Measurements from ENCODE around the gene REEP2.
"Not testable (repeated sequence)": the region's sequence is repeated elsewhere in the genome, so short reads cannot be mapped to it uniquely, and the experiment has no call there.

Gene REEP2

DNA sequence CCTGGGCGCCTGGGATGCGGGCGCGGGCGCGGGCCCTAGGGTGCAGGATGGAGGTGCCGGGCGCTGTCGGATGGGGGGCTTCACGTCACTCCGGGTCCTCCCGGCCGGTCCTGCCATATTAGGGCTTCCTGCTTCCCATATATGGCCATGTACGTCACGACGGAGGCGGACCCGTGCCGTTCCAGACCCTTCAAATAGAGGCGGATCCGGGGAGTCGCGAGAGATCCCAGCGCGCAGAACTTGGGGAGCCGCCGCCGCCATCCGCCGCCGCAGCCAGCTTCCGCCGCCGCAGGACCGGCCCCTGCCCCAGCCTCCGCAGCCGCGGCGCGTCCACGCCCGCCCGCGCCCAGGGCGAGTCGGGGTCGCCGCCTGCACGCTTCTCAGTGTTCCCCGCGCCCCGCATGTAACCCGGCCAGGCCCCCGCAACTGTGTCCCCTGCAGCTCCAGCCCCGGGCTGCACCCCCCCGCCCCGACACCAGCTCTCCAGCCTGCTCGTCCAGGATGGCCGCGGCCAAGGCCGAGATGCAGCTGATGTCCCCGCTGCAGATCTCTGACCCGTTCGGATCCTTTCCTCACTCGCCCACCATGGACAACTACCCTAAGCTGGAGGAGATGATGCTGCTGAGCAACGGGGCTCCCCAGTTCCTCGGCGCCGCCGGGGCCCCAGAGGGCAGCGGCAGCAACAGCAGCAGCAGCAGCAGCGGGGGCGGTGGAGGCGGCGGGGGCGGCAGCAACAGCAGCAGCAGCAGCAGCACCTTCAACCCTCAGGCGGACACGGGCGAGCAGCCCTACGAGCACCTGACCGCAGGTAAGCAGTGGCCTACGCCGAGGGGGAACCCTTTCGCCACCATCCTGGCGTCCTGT, 26.6 kb downstream of the REEP2 start, which contains the start of gene EGR1:
EGR1 (plus strand) TSS at position 219 of the 864 bp plus-strand sequence; CDS start at position 502, 283 bp downstream.
- no peak for TF ChIP-seq JUND (IDR thresholded peaks at IDR 0.05; ENCODE audit: low read depth)
- in situ Hi-C loops (cut with HindIII; ENCODE audit: low pct_unique_long_range_greater_than_20kb, low sequenced_read_pairs) = no loop called here
- peak; percentile 91 to 96 for DNase-seq (ENCODE audit: low read depth in 1 of 2, low spot score in 1 of 2)

DNA sequence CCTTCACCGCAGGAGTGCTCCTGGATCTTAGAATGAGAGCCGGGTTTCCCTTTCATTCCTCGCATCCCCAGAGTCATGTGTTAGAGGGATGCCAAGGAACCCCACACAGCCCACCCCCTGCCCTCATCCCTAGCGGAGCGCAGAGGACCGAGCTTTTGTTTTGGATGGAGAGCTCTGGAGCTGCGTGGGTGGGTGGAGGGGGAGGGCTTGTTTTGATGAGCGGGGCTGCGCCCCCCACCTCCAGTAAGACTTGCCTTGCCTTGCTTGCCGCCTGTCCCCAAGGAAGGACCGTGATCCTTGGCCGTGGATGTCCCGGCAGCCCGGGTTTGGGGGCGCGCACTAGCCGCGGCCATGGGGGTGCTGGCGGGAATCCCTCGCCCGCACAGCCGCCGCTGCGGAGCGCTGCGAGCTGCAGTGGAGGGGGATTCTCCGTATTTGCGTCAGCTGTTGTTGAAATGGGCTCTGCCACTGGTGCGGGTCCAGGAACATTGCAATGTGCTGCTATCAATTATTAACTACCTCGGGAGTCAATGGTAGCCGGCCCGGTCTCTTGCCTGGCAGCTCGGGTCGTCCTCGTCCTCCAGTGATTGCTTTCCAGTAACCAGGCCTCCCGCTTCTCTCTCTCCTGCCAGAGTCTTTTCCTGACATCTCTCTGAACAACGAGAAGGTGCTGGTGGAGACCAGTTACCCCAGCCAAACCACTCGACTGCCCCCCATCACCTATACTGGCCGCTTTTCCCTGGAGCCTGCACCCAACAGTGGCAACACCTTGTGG, 27.5 kb downstream of the REEP2 start:
- no peak for TF ChIP-seq JUND (IDR thresholded peaks at IDR 0.05; ENCODE audit: low read depth)
- DNase-seq (ENCODE audit: low read depth in 1 of 2, low spot score in 1 of 2) = no peak
- in situ Hi-C loops (cut with HindIII; ENCODE audit: low pct_unique_long_range_greater_than_20kb, low sequenced_read_pairs) = no loop called here

DNA sequence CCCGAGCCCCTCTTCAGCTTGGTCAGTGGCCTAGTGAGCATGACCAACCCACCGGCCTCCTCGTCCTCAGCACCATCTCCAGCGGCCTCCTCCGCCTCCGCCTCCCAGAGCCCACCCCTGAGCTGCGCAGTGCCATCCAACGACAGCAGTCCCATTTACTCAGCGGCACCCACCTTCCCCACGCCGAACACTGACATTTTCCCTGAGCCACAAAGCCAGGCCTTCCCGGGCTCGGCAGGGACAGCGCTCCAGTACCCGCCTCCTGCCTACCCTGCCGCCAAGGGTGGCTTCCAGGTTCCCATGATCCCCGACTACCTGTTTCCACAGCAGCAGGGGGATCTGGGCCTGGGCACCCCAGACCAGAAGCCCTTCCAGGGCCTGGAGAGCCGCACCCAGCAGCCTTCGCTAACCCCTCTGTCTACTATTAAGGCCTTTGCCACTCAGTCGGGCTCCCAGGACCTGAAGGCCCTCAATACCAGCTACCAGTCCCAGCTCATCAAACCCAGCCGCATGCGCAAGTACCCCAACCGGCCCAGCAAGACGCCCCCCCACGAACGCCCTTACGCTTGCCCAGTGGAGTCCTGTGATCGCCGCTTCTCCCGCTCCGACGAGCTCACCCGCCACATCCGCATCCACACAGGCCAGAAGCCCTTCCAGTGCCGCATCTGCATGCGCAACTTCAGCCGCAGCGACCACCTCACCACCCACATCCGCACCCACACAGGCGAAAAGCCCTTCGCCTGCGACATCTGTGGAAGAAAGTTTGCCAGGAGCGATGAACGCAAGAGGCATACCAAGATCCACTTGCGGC, 28.2 kb downstream of the REEP2 start:
- no peak for DNase-seq (ENCODE audit: low read depth in 1 of 2, low spot score in 1 of 2)
- no peak for TF ChIP-seq JUND (IDR thresholded peaks at IDR 0.05; ENCODE audit: low read depth)
- in situ Hi-C loops (cut with HindIII; ENCODE audit: low pct_unique_long_range_greater_than_20kb, low sequenced_read_pairs) = no loop called here

DNA sequence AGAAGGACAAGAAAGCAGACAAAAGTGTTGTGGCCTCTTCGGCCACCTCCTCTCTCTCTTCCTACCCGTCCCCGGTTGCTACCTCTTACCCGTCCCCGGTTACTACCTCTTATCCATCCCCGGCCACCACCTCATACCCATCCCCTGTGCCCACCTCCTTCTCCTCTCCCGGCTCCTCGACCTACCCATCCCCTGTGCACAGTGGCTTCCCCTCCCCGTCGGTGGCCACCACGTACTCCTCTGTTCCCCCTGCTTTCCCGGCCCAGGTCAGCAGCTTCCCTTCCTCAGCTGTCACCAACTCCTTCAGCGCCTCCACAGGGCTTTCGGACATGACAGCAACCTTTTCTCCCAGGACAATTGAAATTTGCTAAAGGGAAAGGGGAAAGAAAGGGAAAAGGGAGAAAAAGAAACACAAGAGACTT, 28.9 kb downstream of the REEP2 start:
- no peak for DNase-seq (ENCODE audit: low read depth in 1 of 2, low spot score in 1 of 2)
- TF ChIP-seq JUND (IDR thresholded peaks at IDR 0.05; ENCODE audit: low read depth) = no peak
- in situ Hi-C loops (cut with HindIII; ENCODE audit: low pct_unique_long_range_greater_than_20kb, low sequenced_read_pairs) = no loop called here

DNA sequence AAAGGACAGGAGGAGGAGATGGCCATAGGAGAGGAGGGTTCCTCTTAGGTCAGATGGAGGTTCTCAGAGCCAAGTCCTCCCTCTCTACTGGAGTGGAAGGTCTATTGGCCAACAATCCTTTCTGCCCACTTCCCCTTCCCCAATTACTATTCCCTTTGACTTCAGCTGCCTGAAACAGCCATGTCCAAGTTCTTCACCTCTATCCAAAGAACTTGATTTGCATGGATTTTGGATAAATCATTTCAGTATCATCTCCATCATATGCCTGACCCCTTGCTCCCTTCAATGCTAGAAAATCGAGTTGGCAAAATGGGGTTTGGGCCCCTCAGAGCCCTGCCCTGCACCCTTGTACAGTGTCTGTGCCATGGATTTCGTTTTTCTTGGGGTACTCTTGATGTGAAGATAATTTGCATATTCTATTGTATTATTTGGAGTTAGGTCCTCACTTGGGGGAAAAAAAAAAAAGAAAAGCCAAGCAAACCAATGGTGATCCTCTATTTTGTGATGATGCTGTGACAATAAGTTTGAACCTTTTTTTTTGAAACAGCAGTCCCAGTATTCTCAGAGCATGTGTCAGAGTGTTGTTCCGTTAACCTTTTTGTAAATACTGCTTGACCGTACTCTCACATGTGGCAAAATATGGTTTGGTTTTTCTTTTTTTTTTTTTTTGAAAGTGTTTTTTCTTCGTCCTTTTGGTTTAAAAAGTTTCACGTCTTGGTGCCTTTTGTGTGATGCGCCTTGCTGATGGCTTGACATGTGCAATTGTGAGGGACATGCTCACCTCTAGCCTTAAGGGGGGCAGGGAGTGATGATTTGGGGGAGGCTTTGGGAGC, 29.5 kb downstream of the REEP2 start:
- TF ChIP-seq JUND (IDR thresholded peaks at IDR 0.05; ENCODE audit: low read depth) = no peak
- in situ Hi-C loops (cut with HindIII; ENCODE audit: low pct_unique_long_range_greater_than_20kb, low sequenced_read_pairs) = no loop called here
- no peak for DNase-seq (ENCODE audit: low read depth in 1 of 2, low spot score in 1 of 2)

DNA sequence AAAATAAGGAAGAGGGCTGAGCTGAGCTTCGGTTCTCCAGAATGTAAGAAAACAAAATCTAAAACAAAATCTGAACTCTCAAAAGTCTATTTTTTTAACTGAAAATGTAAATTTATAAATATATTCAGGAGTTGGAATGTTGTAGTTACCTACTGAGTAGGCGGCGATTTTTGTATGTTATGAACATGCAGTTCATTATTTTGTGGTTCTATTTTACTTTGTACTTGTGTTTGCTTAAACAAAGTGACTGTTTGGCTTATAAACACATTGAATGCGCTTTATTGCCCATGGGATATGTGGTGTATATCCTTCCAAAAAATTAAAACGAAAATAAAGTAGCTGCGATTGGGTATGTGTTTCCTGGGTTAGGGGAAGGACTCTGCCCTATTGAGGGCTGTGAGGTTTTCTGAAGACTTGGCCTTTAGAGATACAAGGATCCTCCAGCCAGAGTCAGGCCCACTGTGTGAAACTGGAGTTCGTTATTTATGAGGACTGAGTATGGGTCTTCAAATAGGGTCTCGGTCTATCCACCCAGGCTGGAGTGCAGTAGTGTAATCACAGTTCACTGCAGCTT, 30.2 kb downstream of the REEP2 start:
- DNase-seq (ENCODE audit: low read depth in 1 of 2, low spot score in 1 of 2) = no peak
- in situ Hi-C loops (cut with HindIII; ENCODE audit: low pct_unique_long_range_greater_than_20kb, low sequenced_read_pairs) = no loop called here

DNA sequence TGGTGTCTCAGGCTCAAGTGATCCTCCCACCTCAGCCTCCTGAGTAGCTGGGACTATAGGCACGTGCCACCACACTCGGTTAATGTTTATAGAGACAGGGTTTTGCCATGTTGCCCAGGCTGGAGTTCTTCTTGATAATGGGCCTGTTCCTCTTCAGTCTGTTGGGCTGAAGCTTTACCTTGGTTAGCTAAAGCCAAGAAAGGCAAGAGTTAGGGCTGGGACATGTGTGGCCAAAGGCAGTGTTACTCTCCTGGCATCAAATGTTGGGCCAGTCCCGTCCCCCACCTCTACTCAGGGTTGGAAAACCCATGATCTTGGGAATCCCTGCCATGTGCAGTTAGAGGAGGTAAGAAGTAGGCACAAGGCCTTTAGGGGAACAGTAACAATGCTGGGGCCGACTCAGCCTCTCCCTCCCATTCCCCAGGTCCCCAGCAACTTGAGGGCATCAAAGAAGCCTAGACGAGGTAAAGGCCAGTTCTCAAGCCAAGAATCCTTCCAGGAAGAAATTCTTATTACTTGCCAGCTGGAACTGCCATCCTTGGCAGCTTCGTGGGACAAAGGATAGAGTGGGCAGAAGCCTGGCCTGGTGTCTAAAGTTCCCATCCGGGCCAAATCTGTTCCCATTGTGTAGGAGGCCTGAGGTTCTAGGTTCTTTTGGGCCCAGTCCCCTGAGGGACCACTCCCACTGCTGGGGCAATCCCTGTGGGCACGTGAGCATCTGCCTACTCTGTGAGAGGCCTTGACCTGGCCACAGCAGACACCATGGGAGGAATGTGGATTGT, 30.9 kb downstream of the REEP2 start:
- no peak for DNase-seq (ENCODE audit: low read depth in 1 of 2, low spot score in 1 of 2)
- TF ChIP-seq JUND (IDR thresholded peaks at IDR 0.05; ENCODE audit: low read depth) = no peak
- in situ Hi-C loops (cut with HindIII; ENCODE audit: low pct_unique_long_range_greater_than_20kb, low sequenced_read_pairs) = no loop called here

More for the DNA sequence above, 30.2 kb downstream of the REEP2 start:
- no peak for TF ChIP-seq JUND (IDR thresholded peaks at IDR 0.05; ENCODE audit: low read depth)

DNA sequence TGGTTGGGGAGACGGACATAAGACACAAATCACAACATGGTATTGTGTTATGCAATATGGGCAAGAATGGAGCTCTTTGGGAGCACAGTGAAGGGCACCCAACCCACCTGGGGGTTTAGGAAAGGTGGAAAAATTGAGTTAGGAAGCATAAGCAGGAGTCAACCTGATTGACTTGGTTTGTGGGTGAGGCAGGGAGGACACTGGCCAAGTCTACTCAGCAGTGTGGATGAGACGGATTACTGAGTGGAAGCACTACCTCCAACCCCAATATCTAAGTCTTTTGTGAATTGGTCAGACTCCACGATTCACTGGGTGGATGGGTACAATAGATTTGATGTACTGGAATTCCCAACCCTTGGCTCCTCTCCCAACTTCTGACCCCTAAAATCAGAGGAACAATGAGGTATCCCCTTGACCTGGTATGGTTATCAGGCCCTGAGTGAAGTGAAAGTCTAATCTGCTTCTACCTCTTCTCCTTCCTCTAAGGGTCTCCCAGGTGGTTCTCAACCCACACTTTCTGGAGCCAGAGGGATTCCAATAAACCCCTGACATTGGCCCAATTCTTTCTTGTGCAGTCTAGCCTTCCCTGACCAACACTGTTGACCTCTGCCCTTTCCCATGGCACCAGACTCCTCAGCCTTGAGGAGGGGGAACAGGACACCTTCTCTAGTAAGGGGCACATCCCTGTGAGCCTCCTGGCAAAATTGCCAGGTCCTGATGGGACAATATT, 31.6 kb downstream of the REEP2 start:
- in situ Hi-C loops (cut with HindIII; ENCODE audit: low pct_unique_long_range_greater_than_20kb, low sequenced_read_pairs) = no loop called here
- no peak for TF ChIP-seq JUND (IDR thresholded peaks at IDR 0.05; ENCODE audit: low read depth)
- no peak for DNase-seq (ENCODE audit: low read depth in 1 of 2, low spot score in 1 of 2)

DNA sequence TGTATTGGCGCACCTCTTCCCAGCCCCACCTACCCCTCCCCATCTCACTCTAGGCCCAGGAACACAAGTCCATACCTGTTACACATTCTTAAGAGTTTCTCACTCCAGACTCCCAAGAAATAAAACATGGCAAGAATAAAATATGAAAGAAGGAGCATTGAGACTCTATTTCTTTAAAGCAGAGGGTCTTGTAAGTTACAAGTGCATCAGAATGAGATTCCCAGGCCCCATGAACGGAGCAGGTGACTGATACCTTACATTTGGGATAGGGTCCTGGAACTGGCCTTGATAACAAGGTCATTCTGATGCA, 32.1 kb downstream of the REEP2 start:
- in situ Hi-C loops (cut with HindIII; ENCODE audit: low pct_unique_long_range_greater_than_20kb, low sequenced_read_pairs) = no loop called here
- TF ChIP-seq JUND (IDR thresholded peaks at IDR 0.05; ENCODE audit: low read depth) = no peak
- DNase-seq (ENCODE audit: low read depth in 1 of 2, low spot score in 1 of 2) = no peak

DNA sequence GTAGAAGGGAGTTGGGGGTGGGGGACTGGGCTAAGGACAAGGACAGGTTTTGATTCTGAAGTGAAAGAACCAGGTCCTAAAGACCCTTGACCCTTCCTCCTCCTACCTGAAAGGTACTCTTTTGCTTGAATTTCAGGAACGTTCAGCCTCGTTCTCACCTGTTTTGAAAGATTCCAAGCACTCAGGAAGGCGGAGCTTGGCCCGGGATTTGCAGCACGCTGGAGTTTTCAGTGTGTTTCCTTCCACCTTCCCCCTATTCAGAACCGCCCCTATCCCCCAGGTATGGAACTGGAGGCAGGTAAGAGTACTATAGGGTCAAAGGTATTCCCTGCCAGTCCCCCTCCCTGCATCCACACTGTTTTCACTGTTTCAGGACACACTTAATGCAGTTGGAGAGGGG, 33.5 kb downstream of the REEP2 start:
- TF ChIP-seq JUND (IDR thresholded peaks at IDR 0.05; ENCODE audit: low read depth) = no peak
- in situ Hi-C loops (cut with HindIII; ENCODE audit: low pct_unique_long_range_greater_than_20kb, low sequenced_read_pairs) = no loop called here
- no peak for DNase-seq (ENCODE audit: low read depth in 1 of 2, low spot score in 1 of 2)

DNA sequence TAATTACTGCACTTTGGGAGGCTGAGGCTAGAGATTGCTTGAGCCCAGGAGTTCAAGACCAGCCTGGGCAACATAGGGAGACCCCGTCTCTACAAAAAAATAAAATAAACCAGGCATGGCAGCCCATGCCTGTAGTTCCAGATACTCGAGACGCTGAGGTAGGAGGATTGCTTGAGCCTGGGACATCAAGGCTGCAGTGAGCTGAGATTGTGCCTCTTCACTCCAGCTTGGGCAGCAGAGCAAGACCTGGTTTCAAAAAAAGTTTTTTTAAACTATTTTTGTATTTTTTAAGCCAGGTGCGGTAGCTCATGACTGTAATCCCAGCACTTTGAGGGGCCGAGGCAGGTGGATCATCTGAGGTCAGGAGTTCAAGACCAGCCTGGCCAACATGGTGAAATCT, 34.3 kb downstream of the REEP2 start:
- DNase-seq (ENCODE audit: low read depth in 1 of 2, low spot score in 1 of 2); in situ Hi-C loops (cut with HindIII; ENCODE audit: low pct_unique_long_range_greater_than_20kb, low sequenced_read_pairs): not testable (repeated sequence)

Data from T47D (cell line).